SU-DHL-6 (cell line): Measurements from ENCODE around the gene ZNF208.

ENCODE experiments used
- CTCF ChIP-seq: fragments of 200-600 bp; sonication (generic); IDR thresholded peaks from one replicate; pipeline ENCODE4 v1.5.1; 2017; ENCODE audit warnings: antibody characterized with exemption, mild to moderate bottlenecking, low read length, moderate library complexity; ENCODE audit not compliant: insufficient read depth, poor library complexity, severe bottlenecking
- EZH2phosphoT487 ChIP-seq: fragments of 200-600 bp; sonication (generic), shearing (Covaris generic); conservative IDR thresholded peaks from 2 replicates; pipeline ENCODE4 v1.6.1; 2018; ENCODE audit warnings: mild to moderate bottlenecking, antibody characterized with exemption, low read length, moderate library complexity, mixed read lengths

GRCh38 chr19:21908066-21908465 is 102.7 kb downstream of the ZNF208 start:
- no peak for TF ChIP-seq CTCF
- no peak for TF ChIP-seq EZH2phosphoT487
